Measurements from ENCODE around the gene UBL7. TPM values are rescaled to one million over a fixed set of nuclear protein-coding genes. Genes with fewer than 3 reads are reported as not detected.
A peak's percentile ranks its signal among the peaks of the same experiment; 100 is the strongest.

UBL7 gene
- total and polyA plus RNA-seq, 10 of the 15 experiments (the other 5 are each of a cell fraction or from before 2014, with no cell fraction given) = 25.9 to 145 (median 90.1) TPM

DNA sequence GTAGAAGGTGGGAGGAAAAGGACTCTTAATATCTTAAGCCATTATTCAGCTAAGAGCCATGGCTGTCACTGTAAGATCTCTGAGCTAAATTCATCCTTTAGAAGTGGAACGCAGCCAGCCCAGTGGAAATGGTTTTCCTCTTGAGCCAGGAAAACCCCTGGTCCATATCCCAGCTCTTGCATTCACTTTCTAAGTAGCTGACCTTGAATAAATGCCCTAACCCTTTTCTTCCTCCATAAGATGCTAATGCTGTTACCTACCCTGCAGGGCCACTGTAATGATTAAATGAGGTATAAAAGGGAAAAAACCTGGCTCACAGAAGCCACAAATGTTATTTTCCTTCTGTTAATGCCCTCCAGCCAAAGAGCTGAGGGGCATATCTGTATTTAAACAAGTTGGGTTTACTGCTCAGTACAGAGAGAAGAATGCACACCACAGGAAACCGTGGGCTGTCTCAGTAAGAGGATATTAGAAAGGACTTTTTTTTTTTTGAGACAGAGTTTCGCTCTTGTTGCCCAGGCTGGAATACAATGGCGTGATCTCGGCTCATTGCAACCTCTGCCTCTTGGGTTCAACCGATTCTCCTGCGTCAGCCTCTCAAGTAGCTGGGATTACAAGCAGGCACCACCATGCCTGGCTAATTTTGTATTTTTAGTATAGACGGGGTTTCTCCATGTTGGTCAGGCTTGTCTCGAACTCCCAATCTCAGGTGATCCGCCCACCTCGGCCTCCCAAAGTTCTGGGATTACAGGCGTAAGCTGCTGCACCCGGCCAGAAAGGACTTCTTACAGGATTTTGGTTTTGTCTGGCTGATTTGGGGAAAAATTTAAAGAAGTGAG lies 6.8 kb downstream of the UBL7 start:
- ATAC-seq = peak; percentile 89
- Histone ChIP-seq H3K4me3 (no peak overlapping the region), H3K9me3 (replicated peaks; ENCODE audit: control insufficient read depth, insufficient read depth, low read length) (no peaks in the 10 kb centered on the region), H3K9ac (ENCODE audit: control insufficient read depth, insufficient read depth, low read length) (no peak overlapping the region), H2AFZ (ENCODE audit: control insufficient read depth, low read depth, low read length) (no peak overlapping the region), H3K36me3 (ENCODE audit: control insufficient read depth in 2 of 2, insufficient read depth in 2 of 2, low read length in 1 of 2) (peaks cover 24 to 49% of the 10 kb centered on the region in 2 experiments), H3K27ac (ENCODE audit: control insufficient read depth, insufficient read depth) (peak overlapping the region; percentile 29), H3K79me2 (ENCODE audit: control insufficient read depth, insufficient read depth, low read length) (peaks cover 17% of the 10 kb centered on the region), H3K4me2 (ENCODE audit: control insufficient read depth, insufficient read depth) (peak overlapping the region; percentile 36), H3K27me3 (replicated peaks in 1 of 2; ENCODE audit: control insufficient read depth in 2 of 2, insufficient read depth in 2 of 2, low read length in 1 of 2) (no peaks in the 10 kb centered on the region), H4K20me1 (ENCODE audit: control insufficient read depth, insufficient read depth) (no peaks in the 10 kb centered on the region), H3K4me1 (ENCODE audit: control insufficient read depth, insufficient read depth, low read length) (peaks cover 21% of the 10 kb centered on the region)
- POLR2A ChIA-PET = interaction anchor here (0.7 to 1.7 kb wide), 2 partner anchors 23 to 86 kb away, joined by 3 to 4 read pairs; partner anchors contain the start of gene ARID3B
- WGBS (ENCODE audit: insufficient coverage, insufficient replicate concordance, low lambda C conversion rate, missing lambda C conversion rate) = 72% methylated on average over 13 of the region's 13 CpGs
- RAD21 ChIA-PET (ENCODE audit: unreplicated experiment) = interaction anchor here (0.6 to 2.3 kb wide), 9 partner anchors 13 to 87 kb away, joined by 3 to 6 read pairs (median 3); partner anchors contain the start of gene ARID3B
- in situ Hi-C loops (cut with MboI) = no loop called here
- no peak for DNase-seq (ENCODE audit: low read depth, low spot score)
- no peak for FAIRE-seq
- intact Hi-C loops (cut with micrococcal nuclease; ENCODE audit: unreplicated experiment) = no loop called here
- no TSS peak for BruUV-seq (replicated peaks)
- SMC1A ChIA-PET (ENCODE audit: uncharacterized antibody, unreplicated experiment) = interaction anchor here (0.7 to 3.1 kb wide), 11 partner anchors 10 to 86 kb away, joined by 3 to 23 read pairs (median 3); no protein-coding TSS in a partner anchor
- CTCF ChIA-PET = interaction anchor here (1.0 to 3.6 kb wide), 14 partner anchors 8 to 180 kb away, joined by 3 to 18 read pairs (median 5); no protein-coding TSS in a partner anchor
- TF ChIP-seq BHLHE40 (IDR thresholded peaks at IDR 0.05; ENCODE audit: borderline replicate concordance in 1 of 2, low read depth in 2 of 2, low read length in 1 of 2) (no peak), NRF1 (conservative IDR thresholded peaks at IDR 0.05; ENCODE audit: low read depth, low read length) (no peak), ATF7 (IDR thresholded peaks at IDR 0.05; ENCODE audit: low read depth) (no peak), RUNX3 (IDR thresholded peaks at IDR 0.05; ENCODE audit: low read length) (peak; percentile 35; the same call in 1 of the 2 replicates), ZNF384 (IDR thresholded peaks at IDR 0.05; ENCODE audit: borderline replicate concordance, low read depth, low read length) (peak; percentile 47; the same call in 1 of the 2 replicates), JUNB (IDR thresholded peaks at IDR 0.05) (no peak), YBX1 (IDR thresholded peaks at IDR 0.05) (no peak)

Data from GM12878 (cell line).